HT-29 (cell line): ENCODE data around the gene PPM1E. TPM values are rescaled to one million over a fixed set of nuclear protein-coding genes. Genes with fewer than 3 reads are reported as not detected.

Experiments used
- small RNA-seq: library from RNA; depleted of rRNA; stranded (forward); fragments of <200 nt; gene quantifications from one replicate; pipeline ENCODE3, GENCODE V24; 2014
- total RNA-seq: library from RNA; depleted of rRNA; stranded (reverse); fragments of >200 nt; shearing (Covaris generic); gene quantifications from 2 replicates; pipeline ENCODE4 v1.2.3, GENCODE V29; 2014; rRNA removed

Gene PPM1E
- total RNA-seq, 1 experiment from 2014 or later: not detected

Small RNA genes lying within 50 kb of the gene (small RNA-seq; reads per million reads assigned to genes)
- not detected for gene AC025521.1
- not detected for gene RF00017
- not detected for gene RNU6-518P

Other genes with a start within 250 kb of the PPM1E start
- 39.1 and 50.0 TPM in 2 replicates for gene MTMR4, start 241.2 kb upstream of the PPM1E start, total RNA-seq
- gene TEX14, start 63.8 kb upstream of the PPM1E start, total RNA-seq: 0.03 TPM in 1 of 2 replicates, not detected in the other
- 13.0 and 13.4 TPM in 2 replicates for gene RAD51C, start 63.3 kb upstream of the PPM1E start, total RNA-seq